AG04450 (cell line): Measurements from ENCODE around the gene SEMA4A. TPM values are rescaled to one million over a fixed set of nuclear protein-coding genes. Genes with fewer than 3 reads are reported as not detected.
"Not testable (repeated sequence)": the region's sequence is repeated elsewhere in the genome, so short reads cannot be mapped to it uniquely, and the experiment has no call there.

Experiments
- CTCF ChIA-PET: fragments of 300-600, 350-600 bp; formaldehyde crosslinking; extraction: SDS; loops from one replicate; lab custom pipeline; 2022; ENCODE audit warnings: antibody characterized with exemption, inconsistent platforms; lab: Charles Lee
- POLR2A ChIA-PET: fragments of 350-600 bp; formaldehyde crosslinking; extraction: SDS; loops from one replicate; lab custom pipeline; 2021; ENCODE audit warnings: antibody characterized with exemption, inconsistent platforms; lab: Yijun Ruan, JAX
- DNase-seq: peaks from one replicate; pipeline ENCODE4 v3.0.0-alpha.2; 2011; ENCODE audit warnings: low read depth, low spot score
- H3K27ac ChIP-seq: one replicate; pipeline ENCODE4 v1.5.1; 2012; ENCODE audit warnings: low read depth, low read length, control low read depth
- H3K27me3 ChIP-seq: one replicate; pipeline ENCODE4 v1.6.0; 2012; ENCODE audit warnings: low read length; ENCODE audit not compliant: control insufficient read depth, insufficient read depth
- H3K4me3 ChIP-seq: 2 replicates; pipeline ENCODE4 v1.5.1; 2011; ENCODE audit warnings: mild to moderate bottlenecking, low read depth, low read length, control low read depth
- H3K9me3 ChIP-seq: 2 replicates; pipeline ENCODE4 v1.5.1; 2012; ENCODE audit warnings: low read length; ENCODE audit not compliant: control insufficient read depth, insufficient read depth
- CTCF ChIP-seq: IDR thresholded peaks from 2 replicates; pipeline ENCODE4 v1.5.1; 2011; ENCODE audit warnings: low read depth, low read length, control low read depth, inconsistent platforms
- polyA plus RNA-seq: library from polyadenylated mRNA; depleted of rRNA; stranded (reverse); fragments of >200 nt; gene quantifications from 2 replicates; pipeline ENCODE4 v1.2.3, GENCODE V29; 2011

SEMA4A gene
- polyA plus RNA-seq, 1 experiment, result 0.60 TPM

- ChIA-PET CTCF (interaction anchor here (1.7 kb wide), 1 partner anchor 48 kb away, joined by 6 read pairs; no protein-coding TSS in a partner anchor), POLR2A (interaction anchor here (0.7 kb wide), 1 partner anchor 26 kb away, joined by 5 read pairs; no protein-coding TSS in a partner anchor)
- Histone ChIP-seq H3K9me3 (no peaks in the 10 kb centered on the region), H3K4me3 (no peak overlapping the region), H3K27ac (no peak overlapping the region), H3K27me3 (peaks cover 15% of the 10 kb centered on the region)
- DNase-seq, result no peak
- no peak for TF ChIP-seq CTCF
These were observed 23.3 kb downstream of the SEMA4A start for GRCh38 chr1:156176610-156177210.

- no peak for TF ChIP-seq CTCF
- H3K9me3 ChIP-seq, result no peaks in the 10 kb centered on the region
- no peak overlapping the region for H3K27ac ChIP-seq
- POLR2A ChIA-PET, result no interaction called here
- CTCF ChIA-PET, result no interaction called here
- no peak overlapping the region for H3K4me3 ChIP-seq
- peaks cover 13% of the 10 kb centered on the region for H3K27me3 ChIP-seq
- no peak for DNase-seq
These were observed 24.7 kb downstream of the SEMA4A start for GRCh38 chr1:156177919-156178654.

DNA sequence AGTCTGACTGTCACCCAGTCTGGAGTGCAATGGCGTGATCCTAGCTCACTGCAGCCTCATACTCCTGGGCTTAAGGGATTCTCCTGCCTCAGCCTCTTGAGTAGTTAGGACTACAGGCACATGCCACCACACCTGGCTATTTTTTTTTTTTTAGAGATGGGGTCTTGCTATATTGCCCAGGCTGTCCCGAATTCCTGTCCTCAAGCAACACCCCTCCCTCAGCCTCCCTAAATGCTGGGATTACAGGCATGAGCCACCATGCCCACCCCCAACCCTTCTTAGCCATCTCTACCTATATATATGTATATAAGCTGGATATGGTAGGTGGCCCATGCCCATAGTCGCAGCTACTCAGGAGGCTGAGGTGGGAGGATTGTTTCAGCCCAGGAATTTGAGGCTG lies 27.1 kb downstream of the SEMA4A start:
- DNase-seq, result no peak
- Histone ChIP-seq H3K27ac (no peak overlapping the region), H3K4me3 (no peak overlapping the region), H3K9me3 (no peaks in the 10 kb centered on the region), H3K27me3 (peaks cover 9% of the 10 kb centered on the region)
- TF ChIP-seq CTCF, result no peak
- ChIA-PET POLR2A (no interaction called here), CTCF (no interaction called here)

- H3K4me3 ChIP-seq, POLR2A ChIA-PET, H3K9me3 ChIP-seq, H3K27me3 ChIP-seq, CTCF ChIA-PET, H3K27ac ChIP-seq, DNase-seq: not testable (repeated sequence)
These were observed 28.1 kb downstream of the SEMA4A start for GRCh38 chr1:156181391-156181924.

DNA sequence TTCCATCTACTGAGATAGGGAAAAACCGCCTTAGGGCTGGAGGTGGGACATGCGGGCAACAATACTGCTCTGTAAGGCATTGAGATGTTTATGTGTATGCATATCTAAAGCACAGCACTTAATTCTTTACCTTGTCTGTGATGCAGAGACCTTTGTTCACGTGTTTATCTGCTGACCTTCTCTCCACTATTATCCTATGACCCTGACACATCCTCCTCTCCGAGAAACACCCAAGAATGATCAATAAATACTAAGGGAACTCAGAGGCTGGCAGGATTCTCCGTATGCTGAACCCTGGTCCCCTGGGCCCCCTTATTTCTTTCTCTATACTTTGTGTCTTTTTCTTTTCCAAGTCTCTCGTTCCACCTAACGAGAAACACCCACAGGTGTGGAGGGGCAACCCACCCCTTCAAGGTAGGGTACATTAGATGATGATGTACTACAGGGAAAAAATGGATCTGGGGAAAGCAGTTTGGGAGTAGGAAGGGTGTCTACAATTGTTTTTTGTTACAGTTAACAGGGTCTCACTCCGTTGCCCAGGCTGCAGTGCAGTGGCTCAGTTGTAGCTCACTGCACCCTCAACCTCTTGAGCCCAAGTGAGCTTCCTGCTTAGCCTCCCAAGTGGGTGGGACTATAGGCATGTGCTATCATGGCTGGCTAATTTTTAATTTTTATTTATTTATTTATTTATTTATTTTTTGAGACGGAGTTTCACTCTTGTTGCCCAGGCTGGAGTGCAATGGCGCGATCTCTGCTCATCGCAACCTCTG lies 28.8 kb downstream of the SEMA4A start:
- H3K4me3 ChIP-seq, H3K27ac ChIP-seq, H3K9me3 ChIP-seq, H3K27me3 ChIP-seq, CTCF ChIA-PET, POLR2A ChIA-PET, DNase-seq: not testable (repeated sequence)

- H3K27me3 ChIP-seq, CTCF ChIA-PET, DNase-seq, POLR2A ChIA-PET, H3K27ac ChIP-seq, H3K9me3 ChIP-seq, H3K4me3 ChIP-seq: not testable (repeated sequence)
These were observed 33.2 kb downstream of the SEMA4A start for GRCh38 chr1:156186347-156187177.

DNA sequence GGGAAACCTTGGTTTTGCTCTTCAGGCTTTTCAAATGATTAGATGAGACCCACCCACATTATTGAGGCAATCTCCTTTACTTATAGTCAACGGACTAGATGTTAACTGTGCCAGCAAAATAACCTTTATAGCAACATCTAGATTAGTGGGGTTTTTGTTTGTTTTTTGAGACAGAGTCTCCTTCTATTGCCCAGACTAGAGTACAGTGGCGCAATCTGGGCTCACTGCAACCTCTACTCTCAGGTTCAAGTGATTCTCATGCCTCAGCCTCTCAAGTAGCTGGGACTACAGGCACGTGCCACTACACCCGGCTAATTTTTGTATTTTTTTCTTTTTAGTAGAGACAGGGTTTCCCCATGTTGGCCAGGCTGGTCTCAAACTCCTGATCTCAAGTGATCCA lies 36.9 kb downstream of the SEMA4A start:
- H3K9me3 ChIP-seq, H3K4me3 ChIP-seq, H3K27me3 ChIP-seq, H3K27ac ChIP-seq, CTCF ChIA-PET, DNase-seq, POLR2A ChIA-PET: not testable (repeated sequence)
